Loucy (cell line): ENCODE results near the gene NPFFR1.

Source experiments
- CTCF ChIP-seq: fragments of 200-600 bp; sonication (generic); conservative IDR thresholded peaks from 2 replicates; pipeline ENCODE4 v1.5.1; 2014; ENCODE audit warnings: mild to moderate bottlenecking, antibody characterized with exemption, low read length
- EZH2phosphoT487 ChIP-seq: fragments of 200-600 bp; IDR thresholded peaks from 2 replicates; pipeline ENCODE4 v1.6.1; 2018; ENCODE audit warnings: antibody characterized with exemption, mild to moderate bottlenecking, moderate library complexity, borderline replicate concordance

- no peak for TF ChIP-seq CTCF
- no peak for TF ChIP-seq EZH2phosphoT487
Measured at GRCh38 chr10:70320751-70321150, 36.9 kb upstream of the NPFFR1 start.
